SK-N-SH (cell line): ENCODE results near the gene ZNF521. TPM values are rescaled to one million over a fixed set of nuclear protein-coding genes. Genes with fewer than 3 reads are reported as not detected.

Source experiments
- CTCF ChIA-PET: fragments of 300-600, 350-600 bp; formaldehyde crosslinking; extraction: SDS; loops from one replicate; lab custom pipeline; 2021; lab: Yijun Ruan, JAX
- POLR2A ChIA-PET: fragments of 350-600 bp; sonication (Branson Sonifier 250); formaldehyde crosslinking; extraction: SDS; loops from one replicate; lab custom pipeline; 2020; ENCODE audit warnings: antibody characterized with exemption, inconsistent platforms; lab: Yijun Ruan, JAX
- DNase-seq: peaks from one replicate; pipeline ENCODE4 v3.0.0; 2012
- H2AFZ ChIP-seq: fragments of 200-600 bp; sonication (generic); 2 replicates; pipeline ENCODE4 v1.8.1; 2016; ENCODE audit warnings: antibody characterized with exemption, mild to moderate bottlenecking, low read depth
- H3F3A ChIP-seq: fragments of 200-600 bp; sonication (generic); replicated peaks from 2 replicates; pipeline ENCODE3; 2016; ENCODE audit warnings: antibody characterized with exemption, mild to moderate bottlenecking; ENCODE audit not compliant: insufficient read depth
- H3K27ac ChIP-seq, 2 experiments: fragments of 200-500 bp in 1 of 2; fragments of 200-600 bp in 1 of 2; sonication (Bioruptor generic) in 1 of 2; sonication (generic), shearing (Covaris generic) in 1 of 2; 2 replicates each; pipeline versions ENCODE4 v1.5.1 to v1.6.1; 2014 to 2016; ENCODE audit warnings: low read depth in 2 of 2, inconsistent platforms in 1 of 2, low read length in 1 of 2, mild to moderate bottlenecking in 1 of 2, mixed read lengths in 1 of 2
- H3K27me3 ChIP-seq: fragments of 200-600 bp; sonication (generic), shearing (Covaris generic); 2 replicates; pipeline ENCODE4 v1.6.1; 2016; ENCODE audit warnings: mixed run types; ENCODE audit not compliant: insufficient read depth
- H3K36me3 ChIP-seq, 2 experiments: fragments of 200-500 bp in 1 of 2; fragments of 200-600 bp in 1 of 2; sonication (Bioruptor generic) in 1 of 2; sonication (generic) in 1 of 2; replicated peaks in 1 of 2; 2 replicates each; pipeline versions ENCODE3 to v1.5.1; 2014 to 2016; ENCODE audit warnings: low read length in 1 of 2, mild to moderate bottlenecking in 1 of 2; ENCODE audit not compliant: insufficient read depth in 2 of 2, control insufficient read depth in 1 of 2
- H3K4me1 ChIP-seq, 2 experiments: fragments of 200-500 bp in 1 of 2; fragments of 200-600 bp in 1 of 2; sonication (Bioruptor generic) in 1 of 2; sonication (generic), shearing (Covaris generic) in 1 of 2; 2 replicates each; pipeline versions ENCODE4 v1.5.1 to v1.6.1; 2014 to 2016; ENCODE audit warnings: low read depth in 1 of 2, low read length in 1 of 2, mixed run types in 1 of 2; ENCODE audit not compliant: insufficient read depth in 2 of 2, control insufficient read depth in 1 of 2
- H3K4me2 ChIP-seq: fragments of 200-600 bp; sonication (generic), shearing (Covaris generic); 2 replicates; pipeline ENCODE4 v1.6.1; 2017; ENCODE audit warnings: mixed run types
- H3K4me3 ChIP-seq, 2 experiments: fragments of 200-500 bp in 1 of 2; fragments of 200-600 bp in 1 of 2; sonication (Bioruptor generic) in 1 of 2; sonication (generic), shearing (Covaris generic) in 1 of 2; 2 replicates each; pipeline versions ENCODE4 v1.5.1 to v1.8.1; 2014 to 2016; ENCODE audit warnings: low read depth in 2 of 2, inconsistent platforms in 1 of 2, low read length in 1 of 2, mild to moderate bottlenecking in 1 of 2, mixed read lengths in 1 of 2, moderate library complexity in 1 of 2
- H3K79me2 ChIP-seq: fragments of 200-600 bp; sonication (generic); 2 replicates; pipeline ENCODE4 v1.8.1; 2017; ENCODE audit warnings: mild to moderate bottlenecking; ENCODE audit not compliant: insufficient read depth
- H3K9ac ChIP-seq: fragments of 200-600 bp; sonication (generic); 2 replicates; pipeline ENCODE4 v1.6.1; 2017; ENCODE audit warnings: mixed run types
- H3K9me2 ChIP-seq: fragments of 200-600 bp; sonication (generic); 2 replicates; pipeline ENCODE4 v1.6.1; 2017; ENCODE audit warnings: mixed run types
- H3K9me3 ChIP-seq: fragments of 200-600 bp; sonication (generic); 2 replicates; pipeline ENCODE4 v1.6.1; 2017; ENCODE audit warnings: mixed run types, mild to moderate bottlenecking, moderate library complexity
- H4K20me1 ChIP-seq: fragments of 200-600 bp; sonication (generic); 2 replicates; pipeline ENCODE4 v1.6.1; 2017; ENCODE audit warnings: mild to moderate bottlenecking, mixed run types; ENCODE audit not compliant: insufficient read depth
- FOXJ3 ChIP-seq: sonication (generic); formaldehyde crosslinking; IDR thresholded peaks from 2 replicates; pipeline ENCODE4 v1.5.1; 2020; ENCODE audit warnings: mild to moderate bottlenecking, missing genetic modification reagents
- FOXM1 ChIP-seq: IDR thresholded peaks from 2 replicates; pipeline ENCODE4 v1.4.0; 2012; ENCODE audit warnings: low read depth, mild to moderate bottlenecking
- JUND ChIP-seq: IDR thresholded peaks from 2 replicates; pipeline ENCODE4 v1.4.0; 2012
- WGBS: methylation state at CpG from one replicate; pipeline ENCODE4 v1.1.6; 2017; ENCODE audit warnings: low lambda C conversion rate; 5-methylcytosine and 5-hydroxymethylcytosine counted together
- polyA plus RNA-seq, 3 experiments: library from polyadenylated mRNA; depleted of rRNA; stranded (reverse); fragments of >200 nt; gene quantifications; 2 replicates each; pipeline ENCODE4 v1.2.3, GENCODE V29; 2012
- TF ChIP-seq, protein P1 (sequence below): IDR thresholded peaks from 2 replicates; pipeline ENCODE4 v1.6.1; 2012; ENCODE audit warnings: mild to moderate bottlenecking, low read depth, low read length, moderate library complexity
- TF ChIP-seq, protein P2 (sequence below): IDR thresholded peaks from 2 replicates; pipeline ENCODE4 v1.4.0; 2012; ENCODE audit warnings: low read depth, borderline replicate concordance
- TF ChIP-seq, protein P3 (sequence below): fragments of 150-350 bp; IDR thresholded peaks from 2 replicates; pipeline ENCODE4 v1.6.1; 2016; ENCODE audit warnings: mild to moderate bottlenecking, low read depth, low read length
- TF ChIP-seq, protein P4 (sequence below): fragments of 150-350 bp; IDR thresholded peaks from 2 replicates; pipeline ENCODE4 v1.6.1; 2017; ENCODE audit warnings: antibody characterized with exemption, low read length, low read depth, borderline replicate concordance
- TF ChIP-seq, protein P5 (sequence below): IDR thresholded peaks from 2 replicates; pipeline ENCODE4 v1.4.0; 2012; ENCODE audit warnings: low read depth, borderline replicate concordance

The ZNF521 gene
- polyA plus RNA-seq, 1 of the 3 experiments (the other 2 are of a cell fraction), result 14.1 TPM

DNA sequence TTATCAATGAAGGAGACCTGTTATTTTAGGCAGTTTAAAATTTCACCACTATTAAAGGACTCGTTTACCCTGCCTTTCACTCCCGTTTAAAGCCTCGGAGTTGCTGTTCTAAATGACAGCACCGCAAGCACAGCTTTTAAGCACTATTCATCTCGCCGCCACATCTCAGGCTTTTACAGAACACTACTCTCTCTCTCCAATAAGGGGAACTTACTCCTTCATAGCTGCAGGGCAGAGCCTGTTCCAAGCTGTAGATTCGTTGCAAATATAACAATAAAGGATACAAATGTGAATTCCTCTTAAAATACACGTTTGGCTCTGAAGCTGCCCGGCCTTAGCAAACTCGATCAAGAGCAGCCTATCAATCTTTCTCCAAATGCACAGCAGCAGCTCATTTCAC lies 271.8 kb downstream of the ZNF521 start:
- Histone ChIP-seq H3K9me3 (no peaks in the 10 kb centered on the region), H3K9me2 (no peaks in the 10 kb centered on the region), H4K20me1 (no peaks in the 10 kb centered on the region), H3K9ac (no peak overlapping the region), H3K4me1 (no peaks in the 10 kb centered on the region), H3F3A (no peaks in the 10 kb centered on the region), H3K36me3 (peaks cover 0 to 14% of the 10 kb centered on the region in 2 experiments), H3K79me2 (no peaks in the 10 kb centered on the region), H3K27ac (no peak overlapping the region), H2AFZ (no peak overlapping the region), H3K27me3 (no peaks in the 10 kb centered on the region), H3K4me3 (no peak overlapping the region), H3K4me2 (no peak overlapping the region)
- CTCF ChIA-PET, result no interaction called here
- TF ChIP-seq JUND (no peak), FOXJ3 (CRISPR knock-in tag) (no peak)
- TF ChIP-seq, protein P1, sequence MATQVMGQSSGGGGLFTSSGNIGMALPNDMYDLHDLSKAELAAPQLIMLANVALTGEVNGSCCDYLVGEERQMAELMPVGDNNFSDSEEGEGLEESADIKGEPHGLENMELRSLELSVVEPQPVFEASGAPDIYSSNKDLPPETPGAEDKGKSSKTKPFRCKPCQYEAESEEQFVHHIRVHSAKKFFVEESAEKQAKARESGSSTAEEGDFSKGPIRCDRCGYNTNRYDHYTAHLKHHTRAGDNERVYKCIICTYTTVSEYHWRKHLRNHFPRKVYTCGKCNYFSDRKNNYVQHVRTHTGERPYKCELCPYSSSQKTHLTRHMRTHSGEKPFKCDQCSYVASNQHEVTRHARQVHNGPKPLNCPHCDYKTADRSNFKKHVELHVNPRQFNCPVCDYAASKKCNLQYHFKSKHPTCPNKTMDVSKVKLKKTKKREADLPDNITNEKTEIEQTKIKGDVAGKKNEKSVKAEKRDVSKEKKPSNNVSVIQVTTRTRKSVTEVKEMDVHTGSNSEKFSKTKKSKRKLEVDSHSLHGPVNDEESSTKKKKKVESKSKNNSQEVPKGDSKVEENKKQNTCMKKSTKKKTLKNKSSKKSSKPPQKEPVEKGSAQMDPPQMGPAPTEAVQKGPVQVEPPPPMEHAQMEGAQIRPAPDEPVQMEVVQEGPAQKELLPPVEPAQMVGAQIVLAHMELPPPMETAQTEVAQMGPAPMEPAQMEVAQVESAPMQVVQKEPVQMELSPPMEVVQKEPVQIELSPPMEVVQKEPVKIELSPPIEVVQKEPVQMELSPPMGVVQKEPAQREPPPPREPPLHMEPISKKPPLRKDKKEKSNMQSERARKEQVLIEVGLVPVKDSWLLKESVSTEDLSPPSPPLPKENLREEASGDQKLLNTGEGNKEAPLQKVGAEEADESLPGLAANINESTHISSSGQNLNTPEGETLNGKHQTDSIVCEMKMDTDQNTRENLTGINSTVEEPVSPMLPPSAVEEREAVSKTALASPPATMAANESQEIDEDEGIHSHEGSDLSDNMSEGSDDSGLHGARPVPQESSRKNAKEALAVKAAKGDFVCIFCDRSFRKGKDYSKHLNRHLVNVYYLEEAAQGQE, result no peak
- TF ChIP-seq, protein P2, sequence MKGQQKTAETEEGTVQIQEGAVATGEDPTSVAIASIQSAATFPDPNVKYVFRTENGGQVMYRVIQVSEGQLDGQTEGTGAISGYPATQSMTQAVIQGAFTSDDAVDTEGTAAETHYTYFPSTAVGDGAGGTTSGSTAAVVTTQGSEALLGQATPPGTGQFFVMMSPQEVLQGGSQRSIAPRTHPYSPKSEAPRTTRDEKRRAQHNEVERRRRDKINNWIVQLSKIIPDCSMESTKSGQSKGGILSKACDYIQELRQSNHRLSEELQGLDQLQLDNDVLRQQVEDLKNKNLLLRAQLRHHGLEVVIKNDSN, result no peak
- TF ChIP-seq, protein P3, sequence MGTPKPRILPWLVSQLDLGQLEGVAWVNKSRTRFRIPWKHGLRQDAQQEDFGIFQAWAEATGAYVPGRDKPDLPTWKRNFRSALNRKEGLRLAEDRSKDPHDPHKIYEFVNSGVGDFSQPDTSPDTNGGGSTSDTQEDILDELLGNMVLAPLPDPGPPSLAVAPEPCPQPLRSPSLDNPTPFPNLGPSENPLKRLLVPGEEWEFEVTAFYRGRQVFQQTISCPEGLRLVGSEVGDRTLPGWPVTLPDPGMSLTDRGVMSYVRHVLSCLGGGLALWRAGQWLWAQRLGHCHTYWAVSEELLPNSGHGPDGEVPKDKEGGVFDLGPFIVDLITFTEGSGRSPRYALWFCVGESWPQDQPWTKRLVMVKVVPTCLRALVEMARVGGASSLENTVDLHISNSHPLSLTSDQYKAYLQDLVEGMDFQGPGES, result no peak
- TF ChIP-seq, protein P4, sequence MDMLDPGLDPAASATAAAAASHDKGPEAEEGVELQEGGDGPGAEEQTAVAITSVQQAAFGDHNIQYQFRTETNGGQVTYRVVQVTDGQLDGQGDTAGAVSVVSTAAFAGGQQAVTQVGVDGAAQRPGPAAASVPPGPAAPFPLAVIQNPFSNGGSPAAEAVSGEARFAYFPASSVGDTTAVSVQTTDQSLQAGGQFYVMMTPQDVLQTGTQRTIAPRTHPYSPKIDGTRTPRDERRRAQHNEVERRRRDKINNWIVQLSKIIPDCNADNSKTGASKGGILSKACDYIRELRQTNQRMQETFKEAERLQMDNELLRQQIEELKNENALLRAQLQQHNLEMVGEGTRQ, result no peak
- DNase-seq, result no peak
- POLR2A ChIA-PET, result no interaction called here
- 60% methylated on average over 10 of the region's 10 CpGs for WGBS

DNA sequence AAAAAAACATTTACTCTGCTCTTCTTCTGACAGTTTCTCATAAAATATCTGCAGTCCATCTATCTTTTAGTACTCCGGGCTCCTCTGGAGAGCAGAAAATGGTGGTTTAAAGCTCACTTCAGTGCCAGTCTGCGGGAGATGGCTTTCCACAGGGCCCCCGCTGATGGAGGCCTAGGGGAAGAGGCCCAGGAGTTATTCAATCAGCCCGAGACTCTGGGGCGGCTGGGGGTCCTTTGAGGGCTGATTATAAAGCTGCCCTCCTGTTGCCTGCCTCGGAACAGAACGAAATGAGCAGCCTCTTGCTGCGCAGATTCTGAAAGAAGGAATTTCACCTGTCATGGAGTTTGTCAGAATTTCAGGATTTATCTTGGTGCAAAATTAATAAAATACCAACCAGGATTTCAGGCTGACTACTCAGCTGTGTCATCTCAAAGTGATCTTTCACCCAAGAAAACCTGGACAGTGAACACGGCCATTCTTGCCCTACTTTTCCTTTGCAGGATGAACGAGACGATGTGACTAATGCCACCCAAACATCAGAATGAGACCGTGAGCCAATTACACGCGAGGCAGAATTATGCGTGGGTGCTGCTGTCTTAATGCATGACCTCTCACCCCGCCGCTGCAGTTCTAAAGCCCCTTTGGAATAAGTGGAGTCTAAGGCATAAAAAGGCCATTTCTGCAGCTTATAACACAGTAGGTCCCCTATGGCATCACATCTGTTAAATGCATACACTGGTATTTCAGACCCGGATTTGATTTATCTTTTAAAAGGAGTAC lies 273.8 kb downstream of the ZNF521 start:
- WGBS, result 95% methylated on average over 16 of the region's 18 CpGs
- CTCF ChIA-PET, result no interaction called here
- Histone ChIP-seq H3K9me2 (no peaks in the 10 kb centered on the region), H3K4me1 (no peaks in the 10 kb centered on the region), H2AFZ (no peak overlapping the region), H3K27me3 (no peaks in the 10 kb centered on the region), H3K79me2 (no peaks in the 10 kb centered on the region)
- POLR2A ChIA-PET, result no interaction called here
- no peak for DNase-seq
- TF ChIP-seq FOXM1, result no peak
- TF ChIP-seq, protein P5, sequence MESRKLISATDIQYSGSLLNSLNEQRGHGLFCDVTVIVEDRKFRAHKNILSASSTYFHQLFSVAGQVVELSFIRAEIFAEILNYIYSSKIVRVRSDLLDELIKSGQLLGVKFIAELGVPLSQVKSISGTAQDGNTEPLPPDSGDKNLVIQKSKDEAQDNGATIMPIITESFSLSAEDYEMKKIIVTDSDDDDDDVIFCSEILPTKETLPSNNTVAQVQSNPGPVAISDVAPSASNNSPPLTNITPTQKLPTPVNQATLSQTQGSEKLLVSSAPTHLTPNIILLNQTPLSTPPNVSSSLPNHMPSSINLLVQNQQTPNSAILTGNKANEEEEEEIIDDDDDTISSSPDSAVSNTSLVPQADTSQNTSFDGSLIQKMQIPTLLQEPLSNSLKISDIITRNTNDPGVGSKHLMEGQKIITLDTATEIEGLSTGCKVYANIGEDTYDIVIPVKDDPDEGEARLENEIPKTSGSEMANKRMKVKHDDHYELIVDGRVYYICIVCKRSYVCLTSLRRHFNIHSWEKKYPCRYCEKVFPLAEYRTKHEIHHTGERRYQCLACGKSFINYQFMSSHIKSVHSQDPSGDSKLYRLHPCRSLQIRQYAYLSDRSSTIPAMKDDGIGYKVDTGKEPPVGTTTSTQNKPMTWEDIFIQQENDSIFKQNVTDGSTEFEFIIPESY, result no peak
- TF ChIP-seq, all 33 proteins: peak for 0
- no peaks in the 10 kb centered on the region for H3K9me3 ChIP-seq
- H3K9ac ChIP-seq, result no peak overlapping the region
- H3K4me2 ChIP-seq, result no peak overlapping the region
- no peak overlapping the region for H3K27ac ChIP-seq
- no peak overlapping the region for H3K4me3 ChIP-seq
- H3K36me3 ChIP-seq, result peaks cover 0 to 14% of the 10 kb centered on the region in 2 experiments
- H4K20me1 ChIP-seq, result no peaks in the 10 kb centered on the region
- H3F3A ChIP-seq, result no peaks in the 10 kb centered on the region
